PC-3 (cell line): Measurements from ENCODE around the gene GAA.

ENCODE experiments used
- CTCF ChIP-seq: fragments of 300-600 bp; sonication (generic); conservative IDR thresholded peaks from 2 replicates; pipeline ENCODE4 v1.5.1; 2017; ENCODE audit warnings: antibody characterized with exemption, low read depth, mild to moderate bottlenecking, low read length
- EZH2phosphoT487 ChIP-seq: fragments of 300-600 bp; sonication (generic); IDR thresholded peaks from 2 replicates; pipeline ENCODE4 v1.6.1; 2018; ENCODE audit warnings: mild to moderate bottlenecking, antibody characterized with exemption, low read length, borderline replicate concordance

- no peak for TF ChIP-seq CTCF
- no peak for TF ChIP-seq EZH2phosphoT487
Observed at GRCh38 chr17:80166446-80166845, 65.1 kb downstream of the GAA start.
